ENCODE data around the gene RTP5.
"Not testable (repeated sequence)": the region's sequence is repeated elsewhere in the genome, so short reads cannot be mapped to it uniquely, and the experiment has no call there.

The RTP5 gene

GRCh38 chr2:241871538-241872312 is 2.2 kb downstream of the RTP5 start:
- ATAC-seq, result no peak

GRCh38 chr2:241872313-241872642 is 2.7 kb downstream of the RTP5 start:
- ATAC-seq, result no peak

GRCh38 chr2:241873081-241873802 is 3.7 kb downstream of the RTP5 start:
- ATAC-seq, result no peak

GRCh38 chr2:241873803-241874110 is 4.2 kb downstream of the RTP5 start:
- ATAC-seq, result no peak

GRCh38 chr2:241874277-241874925 is 4.9 kb downstream of the RTP5 start:
- ATAC-seq, result no peak

GRCh38 chr2:241875754-241876527 is 6.4 kb downstream of the RTP5 start:
- not testable (repeated sequence) for ATAC-seq

GRCh38 chr2:241876528-241877196 is 7.1 kb downstream of the RTP5 start:
- no peak for ATAC-seq

GRCh38 chr2:241877197-241877685 is 7.7 kb downstream of the RTP5 start:
- no peak for ATAC-seq

GRCh38 chr2:241877989-241878970 is 8.8 kb downstream of the RTP5 start:
- peak; percentile 19 to 24 for ATAC-seq

- ATAC-seq, result no peak
These were observed 9.8 kb downstream of the RTP5 start for GRCh38 chr2:241879326-241879725.

- ATAC-seq, result no peak
These were observed 11.0 kb downstream of the RTP5 start for GRCh38 chr2:241880311-241881073.

GRCh38 chr2:241882091-241882625 is 12.6 kb downstream of the RTP5 start:
- ATAC-seq, result peak; percentile 57 to 58

- no peak for ATAC-seq
These were observed 15.4 kb downstream of the RTP5 start for GRCh38 chr2:241884951-241885290.

- no peak for ATAC-seq
These were observed 15.9 kb downstream of the RTP5 start for GRCh38 chr2:241885291-241885945.

- ATAC-seq, result no peak
These were observed 16.6 kb downstream of the RTP5 start for GRCh38 chr2:241885946-241886643.

GRCh38 chr2:241886840-241887447 is 17.4 kb downstream of the RTP5 start:
- ATAC-seq, result no peak

- ATAC-seq, result no peak
These were observed 18.4 kb downstream of the RTP5 start for GRCh38 chr2:241887806-241888522.

- ATAC-seq, result no peak
These were observed 19.1 kb downstream of the RTP5 start for GRCh38 chr2:241888641-241889040.
